Activated CD4-positive, alpha-beta T cell treated with anti-CD3 and anti-CD28 coated beads, Interleukin-2, amount 50 U/mL, for 4 hours (primary cell): ENCODE data around the gene ZNF185.

Experiments used
- DNase-seq, 2 experiments: peaks; one replicate each; pipeline ENCODE4 v3.0.0-alpha.2; 2020

Gene ZNF185

DNA sequence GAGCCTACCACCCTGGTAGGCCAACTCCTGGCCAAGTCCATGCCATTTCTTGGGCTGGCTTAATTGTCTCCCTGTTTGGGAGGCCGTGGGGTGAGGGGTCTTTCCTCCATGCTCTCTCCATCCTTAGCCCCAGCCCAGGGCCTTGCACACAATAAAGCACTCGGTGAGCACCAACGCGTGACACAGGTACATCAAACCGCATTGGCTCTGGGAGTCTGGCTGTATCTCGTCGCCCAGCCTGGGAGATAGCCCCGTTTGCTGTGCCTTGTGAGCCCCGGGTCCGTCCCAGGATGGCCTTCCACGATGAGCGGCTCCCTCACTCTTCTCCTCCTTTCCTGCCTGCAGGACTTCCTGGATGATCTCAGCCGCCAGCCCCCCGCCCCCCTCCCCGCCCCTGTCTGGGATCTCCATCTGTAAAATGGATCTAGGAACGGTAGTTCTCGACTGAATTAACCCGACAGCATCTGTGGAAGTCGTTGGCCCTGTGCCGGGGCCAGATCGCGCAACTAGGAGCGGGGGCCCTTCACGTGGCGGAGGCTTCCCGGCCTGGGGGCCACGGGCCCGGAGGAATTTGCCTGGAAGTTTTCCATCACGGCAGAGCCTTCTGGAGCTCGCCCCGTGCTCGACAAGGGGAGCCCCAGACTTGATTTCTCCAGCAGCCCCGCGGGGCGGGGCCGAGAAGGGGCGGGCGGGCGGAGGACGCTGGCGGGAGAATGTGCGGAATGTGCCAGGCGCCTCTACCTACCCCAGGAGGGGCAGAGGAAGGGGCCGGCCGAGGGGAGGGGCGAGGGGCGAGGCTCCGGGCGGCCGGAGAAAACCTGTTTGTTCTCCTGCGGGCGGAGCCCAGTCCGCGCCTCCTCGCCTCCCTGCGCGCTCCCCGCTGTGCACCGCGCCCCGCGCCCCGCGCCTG, at the start of gene ZNF185:
ZNF185 (plus strand) TSS at position 846 of the 910 bp plus-strand sequence. CDS start 16,423 bp downstream, outside the sequence.
- no peak for DNase-seq

DNA sequence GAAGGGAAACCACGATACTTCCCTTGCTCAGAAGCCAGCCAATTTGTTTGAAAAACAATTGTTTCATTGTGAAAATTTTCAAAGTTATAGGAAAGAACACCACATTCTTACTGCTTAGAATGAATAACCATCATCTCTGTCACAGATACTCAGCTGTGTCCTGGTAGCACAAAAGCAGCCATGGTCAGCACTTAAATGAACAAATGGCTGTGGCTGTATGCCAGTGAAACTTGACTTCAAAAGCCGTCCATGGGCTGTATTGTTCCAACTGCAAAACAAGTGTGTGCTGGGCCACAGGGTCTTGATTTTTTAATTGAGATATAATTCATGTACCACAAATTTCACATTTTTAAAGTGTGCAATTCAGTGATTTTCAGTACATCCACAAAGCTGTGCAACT, 47.4 kb upstream of the ZNF185 start:
- DNase-seq = no peak

DNA sequence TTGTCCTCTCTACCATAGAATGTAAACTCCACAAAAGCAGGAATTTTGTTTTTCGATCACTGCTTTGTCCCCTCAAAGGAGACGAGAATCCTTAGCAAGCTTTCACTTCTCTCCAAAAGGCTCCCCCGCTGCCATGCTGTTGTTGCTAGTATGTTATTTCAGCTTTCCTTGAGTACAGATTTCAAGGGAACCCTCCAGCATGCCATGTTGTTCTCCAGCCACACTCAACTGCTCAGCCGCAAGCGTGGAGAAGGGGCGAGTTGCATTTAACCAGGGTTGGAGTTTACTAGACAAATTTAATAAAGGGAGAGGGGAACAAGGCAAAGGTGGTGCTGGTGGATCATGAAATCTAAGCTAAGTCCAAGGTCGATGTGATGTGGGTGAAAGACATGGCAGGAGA, 43.9 kb upstream of the ZNF185 start:
- DNase-seq = no peak

DNA sequence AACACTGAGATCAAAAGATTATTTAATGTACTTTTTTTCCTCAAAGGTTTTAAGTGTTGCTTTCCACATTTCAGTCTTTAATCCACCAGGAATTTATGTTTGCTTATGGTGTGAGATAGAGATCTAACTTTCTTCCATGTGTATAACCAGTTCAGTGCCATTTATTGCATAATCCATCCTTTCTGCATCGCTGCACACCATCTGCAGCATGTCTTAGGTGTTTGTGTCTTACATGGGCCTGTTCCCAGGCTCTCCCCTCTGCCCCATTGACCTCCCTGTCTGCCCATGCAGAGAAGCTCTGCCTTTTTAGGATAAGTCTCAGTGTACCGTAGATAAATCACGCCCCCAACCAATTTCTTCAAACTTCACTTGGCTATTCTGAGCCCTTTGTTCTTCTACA, 36.8 kb upstream of the ZNF185 start:
- no peak for DNase-seq

DNA sequence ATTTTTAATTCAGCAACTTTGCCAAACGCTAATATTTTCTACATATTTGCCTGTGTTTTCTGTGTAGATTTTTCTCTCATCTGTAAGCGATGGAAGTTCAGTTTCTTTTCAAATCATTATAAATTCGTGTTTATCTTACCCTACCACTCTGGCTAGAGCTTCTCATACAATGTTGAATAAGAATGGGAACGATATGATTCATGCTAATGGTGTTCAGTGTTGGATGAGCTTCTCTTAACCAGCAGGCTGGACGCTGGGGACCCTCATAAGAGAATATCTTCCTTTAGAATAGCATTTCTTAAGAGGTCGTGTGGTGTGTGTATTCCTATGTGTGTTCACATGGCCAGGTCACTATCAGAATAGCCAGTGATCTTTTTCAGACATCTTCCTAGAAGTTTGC, 36.0 kb upstream of the ZNF185 start:
- no peak for DNase-seq

DNA sequence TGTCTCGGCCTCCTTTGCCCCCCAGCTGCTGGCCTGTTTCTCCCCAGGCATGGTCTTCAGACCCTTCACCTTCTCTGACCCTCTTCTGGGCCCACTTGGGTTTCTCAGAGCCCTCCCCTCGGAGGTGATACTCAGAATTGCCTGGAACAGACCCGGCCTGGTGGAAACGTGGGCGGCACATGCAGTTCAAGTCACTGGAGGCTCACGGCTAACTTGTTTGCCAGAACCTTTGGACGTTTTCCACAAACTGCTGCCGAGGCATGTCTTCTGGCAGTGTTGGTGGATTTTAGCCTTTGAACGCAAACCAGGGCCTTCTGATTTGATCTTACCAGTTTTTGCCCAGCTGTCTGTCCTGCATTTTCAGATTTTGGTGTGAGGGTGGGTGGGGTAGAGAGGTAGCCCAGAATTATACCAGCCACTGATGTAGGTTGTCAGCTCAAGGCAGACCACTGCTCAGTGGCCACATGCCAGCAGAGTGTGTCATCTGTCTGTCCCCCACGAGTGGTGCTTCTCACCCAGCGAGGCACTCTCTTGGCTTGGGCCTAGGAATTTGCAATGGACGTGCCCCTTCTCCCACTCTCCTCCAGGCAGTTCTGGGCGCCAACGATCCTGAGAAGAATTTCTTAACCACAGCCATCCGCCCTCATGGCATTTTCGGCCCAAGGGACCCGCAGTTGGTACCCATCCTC, 32.5 kb upstream of the ZNF185 start:
- DNase-seq = no peak

DNA sequence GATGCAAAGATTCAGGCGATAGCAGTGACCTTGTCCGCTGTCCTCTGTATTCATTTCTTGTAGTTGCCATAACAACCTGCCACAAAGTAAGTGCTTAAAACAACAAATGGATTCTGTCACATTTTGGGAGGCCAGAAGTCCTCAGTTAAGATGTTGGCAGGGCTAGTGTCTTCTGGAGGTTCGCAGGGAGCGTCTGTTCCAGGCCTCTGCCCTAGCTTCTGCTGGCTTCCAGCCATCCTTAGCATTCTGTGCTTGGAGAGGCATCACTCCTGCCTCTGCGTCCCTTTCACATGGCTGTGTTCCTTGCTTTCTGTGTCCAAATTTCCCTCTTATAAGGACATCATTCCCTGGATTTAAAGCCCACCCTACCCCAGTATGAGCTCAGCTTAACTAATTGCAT, 31.5 kb upstream of the ZNF185 start:
- no peak for DNase-seq

DNA sequence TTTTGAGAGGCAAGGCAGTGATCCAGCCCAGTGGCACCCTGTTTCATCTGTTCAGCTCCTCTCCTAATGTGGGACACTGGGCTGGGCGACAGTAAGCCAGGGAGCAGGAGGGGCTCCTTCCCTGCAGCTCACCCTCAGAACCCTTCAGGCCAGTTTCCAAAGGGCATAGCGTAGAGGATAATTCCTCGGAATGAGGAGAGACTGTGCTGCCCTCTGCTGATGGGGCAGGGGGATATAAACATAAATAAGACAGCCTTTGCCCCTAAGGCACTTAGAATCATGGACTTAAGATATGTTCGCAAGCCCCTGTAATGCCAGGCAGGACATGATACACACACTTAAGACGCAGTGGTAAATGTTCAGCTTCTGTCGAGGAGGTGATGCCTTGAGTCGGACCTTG, 27.9 kb upstream of the ZNF185 start:
- no peak for DNase-seq

DNA sequence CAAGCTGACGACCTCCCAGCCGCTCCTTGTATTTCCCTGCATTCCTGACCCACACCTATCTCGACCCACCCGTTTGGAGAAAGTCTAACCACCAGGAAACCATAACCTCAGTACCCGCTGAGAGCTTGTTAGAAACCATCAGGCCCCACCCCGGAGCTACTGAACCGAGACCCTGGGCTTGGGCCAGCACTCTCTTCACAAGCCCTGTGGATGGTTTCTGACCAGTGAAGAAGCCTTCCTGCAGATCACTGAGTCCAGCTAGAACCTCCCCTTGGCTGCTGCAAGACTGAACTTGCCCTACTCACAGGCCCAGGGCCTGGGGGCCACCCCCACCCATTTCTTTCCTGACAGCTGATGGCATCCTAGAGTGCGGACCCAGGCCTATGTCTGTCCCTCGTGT, 26.6 kb upstream of the ZNF185 start:
- no peak for DNase-seq

DNA sequence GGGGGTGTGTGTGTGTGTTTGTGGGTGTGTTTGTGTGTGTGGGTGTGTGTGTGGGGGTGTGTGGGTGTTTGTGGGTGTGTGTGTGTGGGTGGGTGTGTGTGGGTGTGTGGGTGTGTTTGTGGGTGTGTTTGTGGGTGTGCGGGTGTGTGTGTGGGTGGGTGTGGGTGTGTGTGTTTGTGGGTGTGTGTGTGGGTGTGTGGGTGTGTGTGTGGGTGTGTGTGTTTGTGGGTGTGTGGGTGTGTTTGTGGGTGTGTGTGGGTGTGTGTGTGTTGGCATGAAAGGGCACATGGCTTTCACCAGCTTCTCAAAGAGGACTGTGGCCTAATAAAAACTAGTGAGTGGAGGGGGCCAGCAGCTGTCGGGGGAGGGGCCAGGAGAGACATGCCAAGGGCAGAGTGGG, 25.3 kb upstream of the ZNF185 start:
- no peak for DNase-seq

DNA sequence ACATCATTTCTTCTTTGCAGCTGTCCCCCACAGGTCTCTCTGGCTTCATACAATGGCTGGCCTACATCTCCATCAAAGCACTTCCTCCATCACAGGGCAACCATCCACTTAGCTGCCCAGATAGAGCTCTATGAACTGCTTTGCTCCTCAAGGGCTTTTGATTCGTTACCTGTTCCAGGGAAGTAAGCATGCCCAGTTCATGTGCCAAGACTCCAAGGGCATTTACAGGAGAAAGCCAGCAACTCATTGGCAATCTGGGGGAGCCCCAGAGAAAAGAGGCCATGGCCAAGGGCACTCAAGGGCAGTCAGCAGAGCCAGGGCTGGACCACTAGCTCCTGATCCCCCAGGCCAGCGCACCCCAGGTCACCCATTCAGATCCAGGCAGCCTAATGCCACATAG, 24.5 kb upstream of the ZNF185 start:
- DNase-seq = no peak

DNA sequence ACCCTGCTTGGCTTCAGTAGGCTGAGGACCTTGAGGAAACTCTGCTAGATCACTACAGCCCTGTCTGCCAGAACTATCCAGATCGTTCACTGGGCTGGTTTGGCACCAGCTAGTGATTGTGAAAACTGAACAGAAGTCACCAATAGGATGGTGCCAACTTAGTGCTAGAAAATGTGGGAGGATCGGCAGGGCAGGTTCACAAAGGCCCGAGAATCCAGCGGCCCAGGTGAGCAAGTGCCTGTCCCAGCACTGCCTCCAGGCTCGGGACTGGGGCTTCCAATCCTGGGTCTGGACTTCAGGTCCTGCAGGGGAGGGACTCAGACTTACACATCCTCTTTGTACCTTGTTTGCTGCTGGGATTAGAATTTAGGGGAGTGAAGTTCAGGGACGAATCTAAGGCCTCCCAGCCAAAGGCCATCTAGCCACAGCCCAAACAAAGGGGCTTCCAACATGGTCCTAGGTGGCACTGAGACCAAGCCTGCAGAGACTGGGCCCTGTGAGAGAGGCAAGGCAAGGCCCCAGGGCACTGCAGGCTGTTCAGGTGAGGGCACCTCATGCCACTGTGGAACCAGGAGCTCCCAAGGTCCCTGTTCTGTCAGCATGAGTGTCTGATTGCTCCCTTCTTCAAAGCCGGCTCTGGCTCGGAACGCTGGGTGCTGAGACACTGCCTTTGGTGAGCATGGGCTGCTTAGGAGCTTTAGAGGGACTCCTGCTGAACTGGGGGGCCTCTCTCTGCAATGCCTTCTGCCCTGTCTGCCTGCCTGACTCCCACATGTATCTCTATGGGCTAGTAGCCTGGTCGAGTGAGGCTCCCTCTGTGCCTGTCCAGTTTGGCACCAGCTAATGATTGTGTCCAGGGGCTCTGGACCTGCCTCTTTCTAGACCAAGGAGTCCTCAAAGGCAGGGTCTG, 20.7 kb upstream of the ZNF185 start:
- DNase-seq = no peak

DNA sequence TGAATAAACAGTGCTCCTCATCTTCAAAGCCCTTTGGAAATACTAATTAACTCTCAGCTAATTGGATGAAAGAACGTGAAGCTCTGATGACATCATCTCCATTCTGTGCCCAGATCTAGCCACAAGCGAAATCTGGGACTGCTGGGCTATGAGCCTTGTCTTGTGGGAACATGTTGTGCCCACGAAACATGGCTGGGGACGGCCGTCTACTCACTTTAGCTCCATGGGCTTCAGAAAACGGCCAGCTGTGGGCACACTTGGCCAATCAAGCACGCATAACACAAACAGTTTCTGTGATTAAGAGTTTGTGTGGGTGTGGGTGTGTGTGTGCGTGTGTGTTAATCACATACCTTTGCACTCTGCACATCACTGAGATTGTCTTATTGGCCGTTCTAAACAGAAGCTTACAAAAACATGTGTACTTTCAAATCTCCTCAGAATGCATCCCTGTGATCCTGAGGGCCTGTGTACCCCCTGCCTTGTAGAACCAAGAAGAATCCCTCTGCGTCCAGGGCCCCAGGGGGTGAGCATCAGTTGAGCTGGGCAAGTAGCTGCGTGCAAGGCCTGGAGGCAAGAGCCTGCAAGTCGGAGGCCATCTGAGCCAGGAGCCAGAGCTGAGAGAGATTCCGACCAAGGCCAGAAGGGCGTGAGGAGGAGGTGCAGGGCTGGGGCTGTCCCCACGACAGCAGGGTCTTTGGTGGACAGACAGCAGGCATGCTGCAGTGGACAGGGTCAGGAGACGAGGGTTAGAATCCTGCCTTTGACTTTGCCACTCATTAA, 18.7 kb upstream of the ZNF185 start:
- no peak for DNase-seq

DNA sequence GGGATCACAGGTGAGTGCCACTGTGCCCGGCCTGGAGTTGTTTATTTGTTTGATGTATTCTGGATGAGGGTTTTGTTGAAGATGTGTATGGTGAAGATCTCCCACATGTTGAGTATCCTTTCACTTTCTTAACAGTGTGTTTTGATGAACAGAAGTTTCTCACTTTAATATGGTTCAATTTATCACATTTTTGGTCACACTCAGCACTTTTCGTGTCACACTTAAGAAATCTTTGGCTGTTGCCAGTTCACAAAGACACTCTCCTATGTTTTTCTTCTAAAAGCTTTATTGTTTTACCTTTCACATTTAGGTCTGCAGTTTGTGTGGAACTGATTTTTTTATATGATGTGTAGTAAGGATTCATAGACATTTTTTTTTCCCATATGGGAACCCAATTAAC, 16.6 kb upstream of the ZNF185 start:
- DNase-seq = no peak

DNA sequence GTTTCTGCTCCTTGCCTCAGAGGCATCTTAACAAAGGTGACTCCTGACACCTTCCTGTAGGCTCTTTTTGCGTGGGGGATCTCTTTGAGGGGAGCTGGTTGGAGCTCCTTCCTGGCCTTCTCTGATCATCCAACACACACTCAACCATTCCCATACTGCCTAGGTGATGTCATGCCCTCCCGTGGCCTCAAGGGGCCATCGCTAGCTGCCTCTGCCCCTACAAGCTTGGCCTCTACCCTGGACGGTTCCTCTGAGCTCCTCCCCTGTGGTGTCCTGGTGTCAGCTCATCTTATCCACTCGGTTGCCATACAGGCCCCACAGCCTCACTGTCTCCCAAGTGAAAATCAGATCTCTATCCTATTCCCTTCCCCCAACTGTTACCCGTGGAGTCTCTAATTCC, 13.7 kb upstream of the ZNF185 start:
- DNase-seq = no peak

DNA sequence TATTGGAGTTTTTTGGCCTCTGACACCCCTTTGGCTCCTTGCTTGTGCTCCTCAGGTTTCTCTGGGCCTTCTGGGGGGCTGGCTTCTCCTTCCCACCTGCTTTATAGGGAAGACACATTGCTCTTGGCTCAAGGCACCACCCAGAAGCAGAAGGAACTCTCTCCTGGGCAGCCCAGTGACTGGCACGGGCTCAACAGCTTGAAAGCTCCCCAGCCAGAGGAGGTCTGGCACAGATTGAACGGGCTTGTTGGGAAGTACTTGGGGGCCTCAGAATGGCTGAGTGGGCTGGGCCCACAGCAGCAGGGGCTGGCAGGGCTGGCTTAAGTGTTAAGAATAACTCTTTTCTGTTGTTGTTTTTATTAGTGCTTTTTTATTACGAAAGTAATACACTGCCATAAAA, 11.2 kb upstream of the ZNF185 start:
- DNase-seq = no peak

DNA sequence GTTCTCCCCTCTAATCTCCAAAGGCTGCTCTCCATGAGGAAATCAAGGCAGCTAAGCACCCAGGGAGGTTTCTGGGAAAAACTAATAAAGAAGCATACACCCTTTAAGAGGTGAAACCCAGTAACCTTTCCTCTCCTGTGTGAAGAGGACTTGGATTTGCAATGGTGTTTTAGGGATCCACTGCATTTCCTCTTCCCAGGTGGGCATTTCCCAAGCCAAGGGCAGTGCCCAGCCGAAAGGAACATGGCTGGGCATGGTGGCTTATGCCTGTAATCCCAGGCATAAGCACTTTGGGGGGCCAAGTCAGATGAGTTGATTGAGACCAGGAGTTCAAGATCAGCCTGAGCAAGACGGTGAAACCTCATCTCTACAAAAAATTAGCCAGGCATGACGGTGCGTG, 5.4 kb upstream of the ZNF185 start:
- no peak for DNase-seq

DNA sequence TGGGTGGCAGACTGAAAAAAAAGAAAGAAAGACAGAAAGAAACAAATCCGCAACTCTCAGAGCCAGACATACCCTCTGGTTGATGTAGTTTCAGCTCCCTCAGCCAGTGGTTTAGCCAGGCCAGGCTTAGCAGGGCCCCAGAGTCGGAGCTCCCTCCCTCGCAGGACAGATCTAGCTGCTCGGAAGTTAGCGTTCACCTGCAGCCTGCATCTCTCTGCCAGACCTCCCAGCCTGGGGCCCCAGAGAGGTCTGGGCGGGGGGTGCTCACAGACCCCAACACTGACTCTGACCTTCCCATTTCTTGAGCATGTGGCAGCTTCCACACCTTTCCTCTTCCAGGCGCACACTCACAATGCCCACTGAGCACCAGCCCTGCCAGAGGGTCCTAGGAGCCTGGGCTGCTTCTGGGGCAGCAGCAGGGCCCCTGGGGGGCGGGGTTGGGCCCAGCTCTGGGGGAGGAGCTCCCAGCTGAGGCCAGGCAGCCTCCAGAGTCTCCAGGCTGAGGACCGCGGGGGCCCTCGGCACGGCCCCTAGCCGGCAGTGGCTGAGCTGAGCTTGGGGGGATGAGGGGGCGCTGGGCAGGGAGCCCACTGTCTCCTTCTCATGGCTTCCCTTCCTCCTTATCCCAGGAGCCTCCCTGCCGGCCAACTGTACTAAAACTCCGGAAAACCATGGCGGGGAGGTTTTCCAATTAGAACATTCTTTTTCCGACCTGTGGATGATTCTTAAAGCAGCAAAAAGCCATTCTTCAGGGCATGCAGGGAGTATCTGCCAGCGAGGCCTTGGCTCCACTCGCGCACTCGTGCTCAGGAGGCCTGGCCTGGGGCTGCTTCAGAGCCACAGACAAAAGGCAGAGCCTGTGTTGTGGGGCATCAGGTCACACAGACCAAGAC, 4.6 kb upstream of the ZNF185 start:
- DNase-seq = no peak

DNA sequence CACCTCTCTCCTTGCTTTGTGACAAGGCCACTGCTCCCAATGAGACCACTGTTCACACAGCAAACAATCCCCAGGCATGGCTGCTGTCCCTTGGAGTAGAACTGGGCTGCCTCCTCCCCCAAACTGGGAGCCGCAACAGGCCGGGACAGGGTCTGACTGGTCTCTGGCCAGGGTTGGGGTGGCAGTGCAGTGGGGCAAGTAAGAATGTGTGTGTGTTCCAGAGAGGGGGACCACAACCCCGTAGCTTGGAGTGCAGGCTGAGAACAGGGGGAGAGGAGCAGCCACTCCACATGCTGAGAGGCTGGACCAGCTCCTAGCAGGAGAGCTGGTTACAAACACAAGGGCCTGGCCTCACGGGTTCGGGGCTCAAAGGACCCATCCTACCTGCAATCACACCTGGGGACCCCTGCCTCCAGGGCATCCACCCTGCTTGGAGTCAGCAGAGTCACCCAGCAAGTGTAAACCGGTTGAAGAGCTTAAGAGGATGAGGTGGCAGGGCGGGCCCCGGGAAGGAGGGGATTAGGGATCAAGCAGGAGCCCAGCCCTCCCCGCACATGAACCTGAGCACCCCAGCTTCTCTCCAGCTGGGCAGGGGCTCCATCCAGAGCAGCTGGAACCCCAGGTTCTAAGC, 3.8 kb upstream of the ZNF185 start:
- no peak for DNase-seq

DNA sequence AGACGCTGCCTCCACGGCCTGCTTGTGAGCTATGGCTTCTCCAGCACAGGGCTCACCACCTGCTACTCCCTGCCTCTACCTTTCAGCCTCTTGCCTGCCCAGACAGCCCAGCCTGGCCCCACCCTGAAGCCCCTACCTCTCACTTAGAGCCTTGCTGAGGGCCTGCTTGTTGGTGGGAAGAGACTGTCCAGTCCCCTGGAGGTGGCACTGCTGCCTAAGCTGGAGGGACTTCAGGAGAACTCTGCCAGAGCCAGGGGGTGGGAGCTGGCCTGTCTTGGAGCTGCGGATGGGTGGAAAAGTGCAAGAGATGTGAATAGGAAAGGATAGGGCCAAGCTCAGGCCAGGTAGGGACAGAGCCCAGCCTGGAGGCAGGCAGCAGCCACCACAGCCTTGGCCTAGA, 2.7 kb upstream of the ZNF185 start:
- no peak for DNase-seq
